ENCODE data around the gene UGCG.

DNA sequence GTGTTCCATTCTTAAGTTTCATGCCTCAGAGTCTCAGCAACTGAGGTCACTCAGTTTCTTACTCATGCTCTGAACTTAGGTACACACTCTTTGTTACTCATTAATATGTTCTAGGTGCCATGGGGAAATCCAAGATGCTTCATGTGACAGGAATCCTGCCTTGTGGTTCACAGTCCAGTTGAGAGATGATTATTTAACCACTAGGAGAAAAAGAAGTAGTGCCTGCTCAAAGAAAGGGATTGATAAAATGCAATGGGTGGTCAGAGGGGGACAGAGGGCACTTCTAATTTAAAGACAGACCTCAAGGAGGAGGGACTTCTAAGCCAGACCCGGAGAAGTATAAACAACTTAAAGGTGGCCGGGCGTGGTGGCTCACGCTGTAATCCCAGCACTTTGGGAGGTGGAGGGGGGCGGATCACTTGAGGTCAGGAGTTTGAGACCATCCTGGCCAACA, 69.0 kb downstream of the UGCG start:
- TF ChIP-seq, protein P1, sequence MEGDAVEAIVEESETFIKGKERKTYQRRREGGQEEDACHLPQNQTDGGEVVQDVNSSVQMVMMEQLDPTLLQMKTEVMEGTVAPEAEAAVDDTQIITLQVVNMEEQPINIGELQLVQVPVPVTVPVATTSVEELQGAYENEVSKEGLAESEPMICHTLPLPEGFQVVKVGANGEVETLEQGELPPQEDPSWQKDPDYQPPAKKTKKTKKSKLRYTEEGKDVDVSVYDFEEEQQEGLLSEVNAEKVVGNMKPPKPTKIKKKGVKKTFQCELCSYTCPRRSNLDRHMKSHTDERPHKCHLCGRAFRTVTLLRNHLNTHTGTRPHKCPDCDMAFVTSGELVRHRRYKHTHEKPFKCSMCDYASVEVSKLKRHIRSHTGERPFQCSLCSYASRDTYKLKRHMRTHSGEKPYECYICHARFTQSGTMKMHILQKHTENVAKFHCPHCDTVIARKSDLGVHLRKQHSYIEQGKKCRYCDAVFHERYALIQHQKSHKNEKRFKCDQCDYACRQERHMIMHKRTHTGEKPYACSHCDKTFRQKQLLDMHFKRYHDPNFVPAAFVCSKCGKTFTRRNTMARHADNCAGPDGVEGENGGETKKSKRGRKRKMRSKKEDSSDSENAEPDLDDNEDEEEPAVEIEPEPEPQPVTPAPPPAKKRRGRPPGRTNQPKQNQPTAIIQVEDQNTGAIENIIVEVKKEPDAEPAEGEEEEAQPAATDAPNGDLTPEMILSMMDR (IDR thresholded peaks at IDR 0.05): no peak
- no peak for TF ChIP-seq EZH2 (IDR thresholded peaks at IDR 0.05; ENCODE audit: borderline replicate concordance, insufficient read depth, low read depth, low read length, poor library complexity, severe bottlenecking)

Data from B cell (primary cell).